ENCODE results near the gene HGS. TPM values are rescaled to one million over a fixed set of nuclear protein-coding genes. Genes with fewer than 3 reads are reported as not detected.

HGS gene
- total and polyA plus RNA-seq, 2 of the 8 experiments (the other 6 are each of a cell fraction or from before 2014, with no cell fraction given), result 80.8 to 99.7 TPM

- no peak for FAIRE-seq
- POLR2A ChIA-PET (ENCODE audit: partially characterized antibody), result interaction anchor here (0.6 to 1.8 kb wide), 5 partner anchors 62 to 102 kb away, joined by 3 to 5 read pairs (median 3); no protein-coding TSS in a partner anchor
Measured at GRCh38 chr17:81738801-81739393, 55.1 kb downstream of the HGS start.

More at GRCh38 chr17:81738801-81739393, 55.1 kb downstream of the HGS start:
- Histone ChIP-seq H3K14ac (ENCODE audit: insufficient read length) (no peak overlapping the region), H3K36me3 (ENCODE audit: control insufficient read depth in 2 of 4, insufficient read depth in 4 of 4, low read length in 3 of 4) (no peaks in the 10 kb centered on the region), H2AFZ (ENCODE audit: low read length) (no peak overlapping the region), H3K27me3 (replicated peaks in 1 of 4; ENCODE audit: control insufficient read depth in 3 of 4, extremely low read depth in 1 of 4, insufficient read depth in 3 of 4, low read length in 3 of 4) (peaks cover 0 to 2% (median 0%) of the 10 kb centered on the region in 4 experiments; a peak in 1 of 7 replicates), H4K8ac (ENCODE audit: extremely low read depth, insufficient read depth, low read length) (no peak overlapping the region), H3K18ac (ENCODE audit: extremely low read depth, low read length) (no peak overlapping the region), H2BK5ac (ENCODE audit: low read depth, low read length) (no peak overlapping the region), H4K91ac (replicated peaks; ENCODE audit: insufficient read length, low read length) (no peak overlapping the region), H3K27ac (ENCODE audit: low read depth, low read length) (no peak overlapping the region), H3K56ac (replicated peaks; ENCODE audit: insufficient read length, low read depth, low read length) (no peak overlapping the region), H2BK15ac (ENCODE audit: low read length) (no peak overlapping the region), H3K9me3 (ENCODE audit: insufficient read depth in 2 of 2, low read depth in 1 of 2, low read length in 1 of 2) (no peaks in the 10 kb centered on the region), H3K23ac (ENCODE audit: insufficient read length) (no peak overlapping the region), H3K23me2 (ENCODE audit: low read depth, low read length) (peaks cover 4% of the 10 kb centered on the region; the same call in 1 of the 2 replicates), H4K20me1 (replicated peaks in 1 of 2; ENCODE audit: control insufficient read depth in 1 of 2, insufficient read depth in 2 of 2, low read length in 2 of 2) (peaks cover 0 to 3% of the 10 kb centered on the region in 2 experiments), H3K4ac (replicated peaks; ENCODE audit: insufficient read length, low read depth, low read length) (no peak overlapping the region), H2BK12ac (ENCODE audit: low read depth, low read length) (no peak overlapping the region), H3K4me1 (replicated peaks in 1 of 4; ENCODE audit: control insufficient read depth in 3 of 4, insufficient read depth in 4 of 4, low read length in 3 of 4) (peaks cover 0 to 3% (median 1%) of the 10 kb centered on the region in 4 experiments; a peak in 2 of 7 replicates), H3K4me3 (ENCODE audit: extremely low read depth in 1 of 4, insufficient read depth in 2 of 4, low read depth in 3 of 4, low read length in 4 of 4) (no peak overlapping the region), H4K5ac (ENCODE audit: insufficient read length, low read depth, low read length) (no peak overlapping the region), H3K4me2 (ENCODE audit: insufficient read depth in 1 of 2, low read depth in 2 of 2, low read length in 2 of 2) (no peak overlapping the region), H3K79me1 (ENCODE audit: low read depth, low read length) (no peaks in the 10 kb centered on the region), H2AK5ac (ENCODE audit: low read depth, low read length) (no peak overlapping the region), H2BK20ac (ENCODE audit: low read length) (no peak overlapping the region), H2BK120ac (replicated peaks; ENCODE audit: low read depth, low read length) (no peak overlapping the region), H3K79me2 (ENCODE audit: control insufficient read depth in 1 of 2, insufficient read depth in 2 of 2, low read length in 2 of 2) (no peaks in the 10 kb centered on the region), H3K9ac (replicated peaks in 1 of 4; ENCODE audit: extremely low read depth in 1 of 4, low read depth in 3 of 4, low read length in 3 of 4) (no peak overlapping the region)
- CTCF ChIA-PET (ENCODE audit: partially characterized antibody), result interaction anchor here (1.2 to 2.1 kb wide), 7 partner anchors 13 to 130 kb away, joined by 3 to 8 read pairs (median 4); no protein-coding TSS in a partner anchor
- TF ChIP-seq SP2 (IDR thresholded peaks at IDR 0.05; ENCODE audit: low read length) (no peak), EZH2 (IDR thresholded peaks at IDR 0.05; ENCODE audit: low read depth, low read length, severe bottlenecking) (no peak), SIX5 (IDR thresholded peaks at IDR 0.05; ENCODE audit: low read depth, low read length) (no peak), CTBP2 (IDR thresholded peaks at IDR 0.05; ENCODE audit: borderline replicate concordance, insufficient read depth, insufficient read length, low read length) (no peak), SIRT6 (IDR thresholded peaks at IDR 0.05; ENCODE audit: low read length) (no peak), KDM5A (IDR thresholded peaks at IDR 0.05; ENCODE audit: low read length) (no peak), HDAC6 (IDR thresholded peaks at IDR 0.05; ENCODE audit: low read depth, low read length) (no peak), ATF3 (IDR thresholded peaks at IDR 0.05; ENCODE audit: insufficient read depth, low read depth, low read length) (no peak)
- WGBS, 2 experiments (ENCODE audit: extremely low coverage in 1 of 2, insufficient coverage in 1 of 2, insufficient read length in 1 of 2, insufficient replicate concordance in 2 of 2, low coverage in 1 of 2, low lambda C conversion rate in 2 of 2, missing lambda C conversion rate in 1 of 2), result 88% methylated on average over 27 of the region's 27 CpGs; no CpG with 5 or more reads in 1 of the 2 experiments
- DNase-seq (ENCODE audit: low read depth in 1 of 2, low spot score in 2 of 2), result no peak

All from H1 (cell line).